AG09319 (cell line): Measurements from ENCODE around the gene SH3PXD2A.

Experiments
- DNase-seq: peaks from one replicate; pipeline ENCODE4 v3.0.0-alpha.2; 2010; ENCODE audit warnings: low read depth; ENCODE audit errors: extremely low read depth
- CTCF ChIP-seq: IDR thresholded peaks from 2 replicates; pipeline ENCODE4 v1.5.1; 2011; ENCODE audit warnings: low read depth, mild to moderate bottlenecking, inconsistent platforms, low read length, moderate library complexity

SH3PXD2A gene

GRCh38 chr10:103822107-103822716 lies 33.2 kb downstream of the SH3PXD2A start:
- no peak for TF ChIP-seq CTCF
- DNase-seq: no peak

- DNase-seq: no peak
- TF ChIP-seq CTCF: no peak
These were observed 35.0 kb downstream of the SH3PXD2A start for GRCh38 chr10:103820101-103821062.

- no peak for TF ChIP-seq CTCF
- no peak for DNase-seq
These were observed 35.9 kb downstream of the SH3PXD2A start for GRCh38 chr10:103819493-103819892.

DNA sequence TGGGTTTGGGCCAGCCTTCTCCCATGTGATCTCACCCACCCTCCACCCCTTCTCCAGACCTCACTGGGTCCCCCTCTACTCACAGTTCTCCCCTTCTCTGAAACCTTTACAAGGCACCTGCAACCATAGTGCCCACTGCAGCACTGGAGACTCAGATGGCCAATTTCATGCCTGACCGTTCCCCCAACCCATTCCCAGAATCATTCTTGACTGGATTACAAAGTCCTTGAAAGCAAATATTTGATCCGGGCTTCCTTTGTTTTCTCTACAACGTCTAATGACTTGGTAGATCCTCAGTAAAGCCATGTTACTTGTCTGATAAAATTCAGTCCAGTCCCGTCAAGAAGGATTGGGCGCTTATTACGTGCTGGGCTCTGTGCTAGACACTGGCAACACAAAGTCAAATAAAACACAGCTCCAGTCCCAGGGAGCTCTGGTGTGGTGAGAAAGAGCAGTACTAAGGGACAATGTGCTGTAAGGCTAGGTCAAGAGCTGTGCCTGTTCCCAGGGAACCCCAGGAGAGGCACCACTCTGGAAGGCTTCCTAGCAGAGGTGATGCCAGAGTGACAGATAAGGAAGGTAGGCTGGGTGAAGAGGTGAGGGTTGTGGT lies 36.5 kb downstream of the SH3PXD2A start:
- DNase-seq: no peak
- TF ChIP-seq CTCF: no peak

DNA sequence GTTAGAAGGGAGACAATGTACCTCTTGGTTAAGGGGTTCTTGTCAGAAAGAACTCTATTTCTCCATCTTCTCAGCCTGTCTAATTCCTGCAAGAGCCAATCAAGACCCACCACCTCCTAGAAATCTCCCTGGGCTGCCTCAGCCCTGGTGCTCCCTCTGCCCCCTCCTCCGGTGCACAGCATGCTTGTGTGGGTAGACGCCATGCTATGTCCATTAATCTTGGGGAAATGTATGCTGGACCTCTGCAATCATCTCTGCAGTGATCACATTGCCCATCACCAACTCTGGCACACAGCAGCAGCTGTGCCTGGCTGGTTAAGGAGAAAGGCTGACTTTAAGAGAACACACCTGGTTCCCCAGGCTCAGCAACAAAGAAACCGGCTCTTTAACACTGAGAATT lies 37.3 kb downstream of the SH3PXD2A start:
- TF ChIP-seq CTCF: no peak
- DNase-seq: no peak

DNA sequence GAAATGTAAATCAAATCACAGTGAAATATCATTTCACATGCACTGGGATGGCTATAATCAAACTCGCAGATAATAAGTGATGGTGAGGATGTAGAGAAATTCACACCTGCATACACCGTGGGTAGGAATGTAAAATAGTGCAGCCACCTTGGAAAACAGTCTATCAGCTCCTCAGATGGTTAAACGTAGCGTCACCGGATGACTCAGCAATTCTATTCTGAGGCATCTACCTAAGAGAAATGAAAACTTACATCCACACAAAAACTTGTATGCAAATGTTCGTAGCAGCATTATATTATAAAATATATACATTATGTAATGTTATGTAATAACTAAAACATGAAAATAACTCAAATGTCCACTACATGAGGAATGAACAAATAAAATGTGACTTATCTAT lies 38.9 kb downstream of the SH3PXD2A start:
- DNase-seq: no peak
- TF ChIP-seq CTCF: no peak
